HEK293 (cell line): ENCODE measurements around the gene NECTIN2.
"Not testable (repeated sequence)": the region's sequence is repeated elsewhere in the genome, so short reads cannot be mapped to it uniquely, and the experiment has no call there.

Experiments used
- CTCF ChIA-PET: fragments of 350-600 bp; formaldehyde crosslinking; extraction: SDS; loops from one replicate; lab custom pipeline; 2021; ENCODE audit warnings: antibody characterized with exemption; lab: Yijun Ruan, JAX
- POLR2A ChIA-PET: fragments of 300-600 bp; formaldehyde crosslinking; extraction: SDS; loops from one replicate; lab custom pipeline; 2020; ENCODE audit warnings: antibody characterized with exemption, inconsistent platforms; lab: Yijun Ruan, JAX
- H3K27ac ChIP-seq: fragments of 200-500 bp; sonication (Bioruptor generic); 2 replicates; pipeline ENCODE4 v1.5.1; 2014; ENCODE audit warnings: low read depth, low read length, control low read depth, inconsistent platforms; ENCODE audit errors: extremely low read depth
- H3K36me3 ChIP-seq, 2 experiments: fragments of 200-500 bp in 1 of 2; sonication (Bioruptor generic) in 1 of 2; 1 replicate in 1 of 2; 2 replicates in 1 of 2; pipeline ENCODE4 v1.5.1; 2014 to 2017; ENCODE audit warnings: inconsistent platforms in 2 of 2, low read length in 2 of 2; ENCODE audit not compliant: control insufficient read depth in 2 of 2, insufficient read depth in 1 of 2
- H3K4me1 ChIP-seq: fragments of 200-500 bp; sonication (Bioruptor generic); 2 replicates; pipeline ENCODE4 v1.5.1; 2014; ENCODE audit warnings: mild to moderate bottlenecking, low read length, inconsistent platforms; ENCODE audit not compliant: control insufficient read depth, insufficient read depth
- H3K4me3 ChIP-seq: 2 replicates; pipeline ENCODE4 v1.5.1; 2011; ENCODE audit warnings: low read depth, mild to moderate bottlenecking, control low read depth, low read length, moderate library complexity
- H3K9me3 ChIP-seq: fragments of 200-500 bp; sonication (Bioruptor generic); 2 replicates; pipeline ENCODE4 v1.5.1; 2014; ENCODE audit warnings: low read depth, low read length, inconsistent platforms; ENCODE audit not compliant: control insufficient read depth, insufficient read depth
- FEZF1 ChIP-seq: fragments of 450-650 bp; formaldehyde crosslinking; IDR thresholded peaks from 2 replicates; pipeline ENCODE4 v1.5.1; 2016; ENCODE audit warnings: missing biosample characterization, missing genetic modification characterization
- HOXD13 ChIP-seq: sonication (generic); formaldehyde crosslinking; IDR thresholded peaks from 2 replicates; pipeline ENCODE4 v1.8.0; 2022; ENCODE audit warnings: missing genetic modification reagents, borderline replicate concordance
- MZF1 ChIP-seq: fragments of 450-650 bp; formaldehyde crosslinking; IDR thresholded peaks from 2 replicates; pipeline ENCODE4 v1.5.1; 2017; ENCODE audit warnings: missing biosample characterization, missing genetic modification characterization, borderline replicate concordance
- OSR2 ChIP-seq: fragments of 450-650 bp; formaldehyde crosslinking; IDR thresholded peaks from 2 replicates; pipeline ENCODE4 v1.5.1; 2016; ENCODE audit warnings: missing biosample characterization, missing genetic modification characterization
- OVOL3 ChIP-seq: fragments of 450-650 bp; formaldehyde crosslinking; IDR thresholded peaks from 2 replicates; pipeline ENCODE4 v1.5.1; 2016; ENCODE audit warnings: missing biosample characterization, missing genetic modification characterization
- PBX3 ChIP-seq: sonication (generic); formaldehyde crosslinking; IDR thresholded peaks from 2 replicates; pipeline ENCODE4 v1.8.1; 2022; ENCODE audit warnings: mild to moderate bottlenecking, moderate library complexity, missing genetic modification reagents
- PRDM1 ChIP-seq: fragments of 450-650 bp; formaldehyde crosslinking; IDR thresholded peaks from 2 replicates; pipeline ENCODE4; 2016; ENCODE audit warnings: missing biosample characterization, missing genetic modification characterization
- SCRT1 ChIP-seq: fragments of 450-650 bp; formaldehyde crosslinking; IDR thresholded peaks from 2 replicates; pipeline ENCODE4 v1.5.1; 2016; ENCODE audit warnings: missing biosample characterization, missing genetic modification characterization, borderline replicate concordance
- SP3 ChIP-seq: fragments of 450-650 bp; formaldehyde crosslinking; IDR thresholded peaks from 2 replicates; pipeline ENCODE4 v1.5.1; 2016; ENCODE audit warnings: missing biosample characterization, missing genetic modification characterization
- ZBTB17 ChIP-seq: fragments of 450-650 bp; formaldehyde crosslinking; IDR thresholded peaks from 2 replicates; pipeline ENCODE4 v1.5.1; 2016; ENCODE audit warnings: missing biosample characterization, missing genetic modification characterization
- ZNF155 ChIP-seq: fragments of 450-650 bp; formaldehyde crosslinking; IDR thresholded peaks from 2 replicates; pipeline ENCODE4 v1.5.1; 2016; ENCODE audit warnings: missing biosample characterization, missing genetic modification characterization
- ZNF16 ChIP-seq: fragments of 450-650 bp; formaldehyde crosslinking; IDR thresholded peaks from 2 replicates; pipeline ENCODE4 v1.5.1; 2016; ENCODE audit warnings: low read depth, missing biosample characterization, missing genetic modification characterization
- ZNF211 ChIP-seq: fragments of 450-650 bp; formaldehyde crosslinking; IDR thresholded peaks from 2 replicates; pipeline ENCODE4 v1.5.1; 2016; ENCODE audit warnings: low read depth, missing biosample characterization, missing genetic modification characterization
- ZNF423 ChIP-seq: fragments of 450-650 bp; formaldehyde crosslinking; IDR thresholded peaks from 2 replicates; pipeline ENCODE4 v1.5.1; 2016; ENCODE audit warnings: missing biosample characterization, missing genetic modification characterization
- ZNF560 ChIP-seq: fragments of 450-650 bp; formaldehyde crosslinking; IDR thresholded peaks from 2 replicates; pipeline ENCODE4 v1.5.1; 2017; ENCODE audit warnings: missing biosample characterization, missing genetic modification characterization, borderline replicate concordance
- ZNF624 ChIP-seq: fragments of 450-650 bp; formaldehyde crosslinking; IDR thresholded peaks from 2 replicates; pipeline ENCODE4 v1.5.1; 2017; ENCODE audit warnings: missing biosample characterization, missing genetic modification characterization
- ZNF639 ChIP-seq: fragments of 450-650 bp; formaldehyde crosslinking; IDR thresholded peaks from 2 replicates; pipeline ENCODE4 v1.5.1; 2016; ENCODE audit warnings: missing biosample characterization, missing genetic modification characterization
- ZNF654 ChIP-seq: fragments of 450-650 bp; formaldehyde crosslinking; IDR thresholded peaks from 2 replicates; pipeline ENCODE4 v1.5.1; 2016; ENCODE audit warnings: low read depth, missing biosample characterization, missing genetic modification characterization
- ZNF677 ChIP-seq: fragments of 450-650 bp; IDR thresholded peaks from 2 replicates; pipeline ENCODE4 v1.5.0; 2018; ENCODE audit warnings: missing biosample characterization, mild to moderate bottlenecking, missing genetic modification characterization, moderate library complexity
- ZNF692 ChIP-seq: fragments of 450-650 bp; formaldehyde crosslinking; IDR thresholded peaks from 2 replicates; pipeline ENCODE4 v1.5.1; 2016; ENCODE audit warnings: missing biosample characterization, missing genetic modification characterization
- ZNF701 ChIP-seq: fragments of 450-650 bp; formaldehyde crosslinking; IDR thresholded peaks from 2 replicates; pipeline ENCODE4 v1.5.1; 2016; ENCODE audit warnings: missing biosample characterization, missing genetic modification characterization
- ZNF707 ChIP-seq: fragments of 450-650 bp; formaldehyde crosslinking; IDR thresholded peaks from 2 replicates; pipeline ENCODE4 v1.5.1; 2016; ENCODE audit warnings: missing biosample characterization, missing genetic modification characterization
- ZNF776 ChIP-seq: fragments of 450-650 bp; formaldehyde crosslinking; IDR thresholded peaks from 2 replicates; pipeline ENCODE4 v1.5.0; 2017; ENCODE audit warnings: missing biosample characterization, missing genetic modification characterization, borderline replicate concordance
- ZNF830 ChIP-seq: fragments of 450-650 bp; IDR thresholded peaks from 2 replicates; pipeline ENCODE4 v1.5.0; 2018; ENCODE audit warnings: missing biosample characterization, missing genetic modification characterization, low read depth, mild to moderate bottlenecking, moderate library complexity
- ZSCAN23 ChIP-seq: fragments of 450-650 bp; formaldehyde crosslinking; IDR thresholded peaks from 2 replicates; pipeline ENCODE4 v1.5.1; 2016; ENCODE audit warnings: missing biosample characterization, missing genetic modification characterization
- TF ChIP-seq, protein P1 (sequence below): fragments of 450-650 bp; formaldehyde crosslinking; IDR thresholded peaks from 2 replicates; pipeline ENCODE4 v1.5.1; 2016; ENCODE audit warnings: missing biosample characterization, missing genetic modification characterization

Gene NECTIN2

GRCh38 chr19:44882063-44882462, 36.0 kb downstream of the NECTIN2 start:
- peaks cover 11 to 45% of the 10 kb centered on the region in 2 experiments; a peak in 2 of 3 replicates for H3K36me3 ChIP-seq
- TF ChIP-seq ZNF776 (tag by site-specific recombination): no peak
- TF ChIP-seq ZNF560: no peak
- TF ChIP-seq ZNF16: no peak
- TF ChIP-seq ZNF707: no peak
- TF ChIP-seq ZNF830 (tag by site-specific recombination): no peak
- TF ChIP-seq FEZF1 (tag by site-specific recombination): no peak
- TF ChIP-seq ZNF211 (tag by site-specific recombination): no peak
- TF ChIP-seq PBX3 (CRISPR knock-in tag): no peak
- no peak for TF ChIP-seq OSR2 (tag by site-specific recombination)
- no peak for TF ChIP-seq ZNF639 (tag by site-specific recombination)
- no peak for TF ChIP-seq ZNF677 (tag by site-specific recombination)
- no peak for TF ChIP-seq ZNF701 (tag by site-specific recombination)
- no peak for TF ChIP-seq ZNF624
- TF ChIP-seq, protein P1, sequence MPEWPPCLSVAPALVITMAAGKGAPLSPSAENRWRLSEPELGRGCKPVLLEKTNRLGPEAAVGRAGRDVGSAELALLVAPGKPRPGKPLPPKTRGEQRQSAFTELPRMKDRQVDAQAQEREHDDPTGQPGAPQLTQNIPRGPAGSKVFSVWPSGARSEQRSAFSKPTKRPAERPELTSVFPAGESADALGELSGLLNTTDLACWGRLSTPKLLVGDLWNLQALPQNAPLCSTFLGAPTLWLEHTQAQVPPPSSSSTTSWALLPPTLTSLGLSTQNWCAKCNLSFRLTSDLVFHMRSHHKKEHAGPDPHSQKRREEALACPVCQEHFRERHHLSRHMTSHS (tag by site-specific recombination): no peak
- TF ChIP-seq, all 188 proteins: peak for 0
- Histone ChIP-seq H3K27ac (no peak overlapping the region), H3K4me3 (no peak overlapping the region), H3K4me1 (no peaks in the 10 kb centered on the region), H3K9me3 (no peaks in the 10 kb centered on the region)
- ChIA-PET POLR2A (no interaction called here), CTCF (interaction anchor here (0.6 kb wide), 2 partner anchors 21 to 575 kb away, joined by 3 read pairs; no protein-coding TSS in a partner anchor)

GRCh38 chr19:44882619-44883397, 36.7 kb downstream of the NECTIN2 start:
- H3K27ac ChIP-seq, H3K4me3 ChIP-seq, H3K4me1 ChIP-seq, H3K9me3 ChIP-seq, POLR2A ChIA-PET: not testable (repeated sequence)
- CTCF ChIA-PET: interaction anchor here (0.6 to 1.7 kb wide), 5 partner anchors 20 to 574 kb away, joined by 3 to 8 read pairs (median 3); no protein-coding TSS in a partner anchor
- peaks cover 14 to 45% of the 10 kb centered on the region in 2 experiments; a peak in 2 of 3 replicates for H3K36me3 ChIP-seq

DNA sequence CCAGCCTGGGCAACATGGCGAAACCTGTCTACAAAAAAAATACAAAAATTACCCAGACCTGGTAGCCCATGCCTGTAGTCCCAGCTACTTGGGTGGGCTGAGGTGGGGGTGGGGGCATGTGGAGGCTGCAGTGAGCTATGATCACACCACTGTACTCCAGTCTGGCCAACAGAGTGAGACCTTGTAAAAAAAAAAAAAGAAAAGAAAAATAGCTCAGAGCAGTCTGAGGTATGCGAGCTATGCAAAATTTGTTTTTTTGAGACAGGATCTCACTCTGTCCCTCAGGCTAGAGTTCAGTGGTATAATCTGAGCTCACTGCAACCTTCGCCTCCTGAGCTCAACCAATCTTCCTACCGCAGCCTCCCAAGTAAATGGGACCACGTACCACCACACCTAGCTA, 37.8 kb downstream of the NECTIN2 start:
- POLR2A ChIA-PET: interaction anchor here (0.5 to 1.2 kb wide), 3 partner anchors 26 to 38 kb away, joined by 3 to 5 read pairs (median 3); partner anchors contain the start of gene NECTIN2
- Histone ChIP-seq H3K27ac (no peak overlapping the region), H3K4me3 (no peak overlapping the region), H3K4me1 (no peaks in the 10 kb centered on the region), H3K36me3 (peaks cover 11 to 44% of the 10 kb centered on the region in 2 experiments; a peak in 2 of 3 replicates), H3K9me3 (no peaks in the 10 kb centered on the region)
- CTCF ChIA-PET: interaction anchor here (0.9 to 1.7 kb wide), 6 partner anchors 19 to 114 kb away, joined by 3 to 8 read pairs (median 4); partner anchors contain the start of gene NECTIN2
- TF ChIP-seq SCRT1: no peak
- no peak for TF ChIP-seq MZF1 (tag by site-specific recombination)
- no peak for TF ChIP-seq ZSCAN23 (tag by site-specific recombination)
- TF ChIP-seq HOXD13 (CRISPR knock-in tag): no peak
- TF ChIP-seq ZNF654 (tag by site-specific recombination): no peak
- TF ChIP-seq ZNF701 (tag by site-specific recombination): no peak
- no peak for TF ChIP-seq ZBTB17 (tag by site-specific recombination)
- TF ChIP-seq ZNF692 (tag by site-specific recombination): no peak
- TF ChIP-seq ZNF155: no peak
- TF ChIP-seq PRDM1 (tag by site-specific recombination): no peak
- no peak for TF ChIP-seq ZNF423 (tag by site-specific recombination)
- TF ChIP-seq PBX3 (CRISPR knock-in tag): no peak
- no peak for TF ChIP-seq SP3 (tag by site-specific recombination)
- no peak for TF ChIP-seq OVOL3 (tag by site-specific recombination)
